Psoas muscle (tissue), 8 donors: ENCODE measurements around the gene NOX5. TPM values are rescaled to one million over a fixed set of nuclear protein-coding genes. Genes with fewer than 3 reads are reported as not detected.
"Not testable (repeated sequence)": the region's sequence is repeated elsewhere in the genome, so short reads cannot be mapped to it uniquely, and the experiment has no call there.

ENCODE experiments used
- ATAC-seq, 4 donors: fragments of 200-7000 bp; cut with Tn5 transposase; one replicate each; pipeline ENCODE4 v1.9.1; 2020; ENCODE audit warnings: moderate library complexity in 3 of 4, mild to moderate bottlenecking in 2 of 4
- DNase-seq, 2 donors: peaks; one replicate each; pipeline ENCODE4 v3.0.0-alpha.2; 2020
- H3K27ac ChIP-seq: fragments of 200-600 bp; one replicate; pipeline ENCODE4 v1.8.0; 2022
- H3K27me3 ChIP-seq, 3 donors: fragments of 200-600 bp in 1 of 3; one replicate each; pipeline versions ENCODE4 v1.6.1 to v1.8.0; 2013 to 2022; ENCODE audit warnings: low read length in 2 of 3, mild to moderate bottlenecking in 2 of 3, moderate library complexity in 1 of 3; ENCODE audit not compliant: insufficient read depth in 3 of 3
- H3K36me3 ChIP-seq, 2 donors: fragments of 200-600 bp in 1 of 2; one replicate each; pipeline versions ENCODE4 v1.6.1 to v1.8.0; 2013 to 2022; ENCODE audit warnings: low read depth in 1 of 2, mild to moderate bottlenecking in 1 of 2, moderate library complexity in 1 of 2; ENCODE audit not compliant: insufficient read depth in 1 of 2
- H3K4me1 ChIP-seq: fragments of 200-600 bp; one replicate; pipeline ENCODE4 v1.8.0; 2022
- H3K4me3 ChIP-seq: fragments of 200-600 bp; one replicate; pipeline ENCODE4 v1.8.0; 2022; ENCODE audit warnings: mild to moderate bottlenecking
- H3K9me3 ChIP-seq: fragments of 200-600 bp; one replicate; pipeline ENCODE4 v1.8.0; 2022
- CTCF ChIP-seq: fragments of 200-600 bp; IDR thresholded peaks from one replicate; pipeline ENCODE4 v1.8.0; 2022; ENCODE audit warnings: antibody characterized with exemption
- WGBS, 3 donors: extraction: QIAGEN DNeasy Blood & Tissue Kit; methylation state at CpG; one replicate each; pipeline versions ENCODE4 v1.1.6 to v1.1.7; 2013; 5-methylcytosine and 5-hydroxymethylcytosine counted together
- intact Hi-C, 2 donors: fragments of 100-400 bp; cut with DNase I; formaldehyde crosslinking; loops; one replicate each; pipeline versions ENCODE4 v1.11.0 to v1.14.2; 2022
- polyA plus RNA-seq, 3 donors: library from polyadenylated mRNA; stranded (reverse); fragments of 200-250 nt; gene quantifications; one replicate each; pipeline ENCODE4 v1.2.3, GENCODE V29; 2013
- total RNA-seq, 4 donors: library from RNA; stranded (reverse); fragmentation: NEBNext Ultra II Directional in 2 of 4; extraction: Animal tissue kit (Norgen Biotek cat#: 25700) in 2 of 4; gene quantifications; one replicate each; pipeline versions ENCODE4 v1.2.1 to v1.2.4, GENCODE V29; 2021 to 2023
- donor health status: healthy with polysubstance abuse.
- donor health status: DM: no; HTN: no; CAD: no; lungs with moderate emphysema.
- donor health status: Bipolar disorder and iron deficiency.
- donor health status: healthy.
- donor health status: DM: yes; HTN: yes; CAD: no.
- donor health status: DM: no; HTN: no; CAD: no.
- donor health status: DM: no; HTN: no; CAD: no.
- donor health status: DM: yes; HTN: yes; CAD: no.

NOX5 gene
- total and polyA plus RNA-seq, 7 donors: 0.03 to 0.13 (median 0.04) TPM; not detected in 3

- Histone ChIP-seq H3K4me1 (no peaks in the 10 kb centered on the region), H3K27me3 (peaks cover 0 to 2% (median under 1%) of the 10 kb centered on the region in 3 donors), H3K4me3 (no peak overlapping the region), H3K27ac (no peak overlapping the region), H3K9me3 (no peaks in the 10 kb centered on the region), H3K36me3 (no peaks in the 10 kb centered on the region)
- ATAC-seq (no peak), DNase-seq (no peak)
- 87 to 96% (median 96%) methylated on average over 3 of the region's 3 CpGs for WGBS, 3 donors
- intact Hi-C loops: no loop called here
- TF ChIP-seq CTCF: no peak
Measured at GRCh38 chr15:69068157-69068556, 53.7 kb downstream of the NOX5 start.

GRCh38 chr15:69069290-69069689, 54.8 kb downstream of the NOX5 start:
- H3K4me1 ChIP-seq, H3K4me3 ChIP-seq, H3K36me3 ChIP-seq, H3K27ac ChIP-seq, H3K9me3 ChIP-seq, ATAC-seq, DNase-seq, intact Hi-C loops: not testable (repeated sequence)
- H3K27me3 ChIP-seq: peaks cover 0 to 10% (median 2%) of the 10 kb centered on the region in 3 donors

- no peaks in the 10 kb centered on the region for H3K9me3 ChIP-seq
- no peak for TF ChIP-seq CTCF
- WGBS, 3 donors: 76 to 79% (median 78%) methylated on average over 7 of the region's 7 CpGs
- H3K27me3 ChIP-seq: peaks cover 0 to 12% (median 2%) of the 10 kb centered on the region in 3 donors
- DNase-seq: no peak
- ATAC-seq: no peak
- H3K27ac ChIP-seq: no peak overlapping the region
- H3K4me3 ChIP-seq: no peak overlapping the region
- intact Hi-C loops: no loop called here
- H3K4me1 ChIP-seq: no peaks in the 10 kb centered on the region
- H3K36me3 ChIP-seq: no peaks in the 10 kb centered on the region
Measured at GRCh38 chr15:69069996-69070395, 55.5 kb downstream of the NOX5 start.

- no peak for DNase-seq
- no peak for ATAC-seq
- peaks cover 0 to 12% (median 2%) of the 10 kb centered on the region in 3 donors for H3K27me3 ChIP-seq
- 84 to 96% (median 91%) methylated on average over 1 of the region's 1 CpG for WGBS, 3 donors
- H3K4me3 ChIP-seq: no peak overlapping the region
- no peaks in the 10 kb centered on the region for H3K9me3 ChIP-seq
- no peaks in the 10 kb centered on the region for H3K36me3 ChIP-seq
- no peak overlapping the region for H3K27ac ChIP-seq
- intact Hi-C loops: no loop called here
- no peak for TF ChIP-seq CTCF
- H3K4me1 ChIP-seq: no peaks in the 10 kb centered on the region
Measured at GRCh38 chr15:69070396-69070795, 55.9 kb downstream of the NOX5 start.

GRCh38 chr15:69071260-69071659, 56.8 kb downstream of the NOX5 start:
- Histone ChIP-seq H3K4me3 (no peak overlapping the region), H3K27me3 (peaks cover 0 to 12% (median 2%) of the 10 kb centered on the region in 3 donors), H3K27ac (no peak overlapping the region), H3K36me3 (no peaks in the 10 kb centered on the region), H3K9me3 (no peaks in the 10 kb centered on the region), H3K4me1 (no peaks in the 10 kb centered on the region)
- 67 to 74% (median 68%) methylated on average over 5 of the region's 5 CpGs for WGBS, 3 donors
- no peak for TF ChIP-seq CTCF
- intact Hi-C loops: no loop called here
- DNase-seq (no peak), ATAC-seq (no peak)
